NCI-H1930 (cell line): Measurements from ENCODE around the gene KLHL5.
"Not testable (repeated sequence)": the region's sequence is repeated elsewhere in the genome, so short reads cannot be mapped to it uniquely, and the experiment has no call there.

Source experiments
- DNase-seq, 2 experiments: peaks; one replicate each; lab custom pipeline; 2025; lab: John Stamatoyannopoulos, UW

Gene KLHL5

GRCh38 chr4:39103291-39103690, 41.3 kb downstream of the KLHL5 start:
- DNase-seq = no peak

GRCh38 chr4:39104255-39104654, 42.2 kb downstream of the KLHL5 start:
- no peak for DNase-seq

GRCh38 chr4:39106011-39106410, 44.0 kb downstream of the KLHL5 start:
- DNase-seq = no peak

- no peak for DNase-seq
Observed at GRCh38 chr4:39114436-39114835, 52.4 kb downstream of the KLHL5 start.

- DNase-seq = no peak
Observed at GRCh38 chr4:39118034-39118658, 56.1 kb downstream of the KLHL5 start.

GRCh38 chr4:39120418-39120817, 58.4 kb downstream of the KLHL5 start:
- DNase-seq = no peak

GRCh38 chr4:39124885-39125599, 63.0 kb downstream of the KLHL5 start:
- no peak for DNase-seq

- DNase-seq = no peak
Observed at GRCh38 chr4:39125600-39125985, 63.6 kb downstream of the KLHL5 start.

- DNase-seq = no peak
Observed at GRCh38 chr4:39126256-39127095, 64.4 kb downstream of the KLHL5 start.

GRCh38 chr4:39133623-39134022, 71.6 kb downstream of the KLHL5 start:
- DNase-seq = no peak

- DNase-seq = no peak
Observed at GRCh38 chr4:39134683-39135306, 72.8 kb downstream of the KLHL5 start.

- DNase-seq = not testable (repeated sequence)
Observed at GRCh38 chr4:39138227-39138626, 76.2 kb downstream of the KLHL5 start.

GRCh38 chr4:39146211-39146610, 84.2 kb downstream of the KLHL5 start:
- DNase-seq = no peak

GRCh38 chr4:39154009-39154408, 92.0 kb downstream of the KLHL5 start:
- DNase-seq = no peak

- no peak for DNase-seq
Observed at GRCh38 chr4:39157520-39157919, 95.5 kb downstream of the KLHL5 start.

GRCh38 chr4:39166177-39166576, 104.1 kb downstream of the KLHL5 start:
- DNase-seq = no peak

- no peak for DNase-seq
Observed at GRCh38 chr4:39166669-39167068, 104.6 kb downstream of the KLHL5 start.

GRCh38 chr4:39169426-39169825, 107.4 kb downstream of the KLHL5 start:
- no peak for DNase-seq

- DNase-seq = no peak
Observed at GRCh38 chr4:39170301-39170700, 108.3 kb downstream of the KLHL5 start.
